K562 (cell line): ENCODE results near the gene ILF2. TPM values are rescaled to one million over a fixed set of nuclear protein-coding genes. Genes with fewer than 3 reads are reported as not detected.

Experiments
- CBX1 ChIP-seq: sonication (generic); IDR thresholded peaks from 2 replicates; pipeline ENCODE4 v1.6.1; 2016; ENCODE audit warnings: antibody characterized with exemption, low read depth, mild to moderate bottlenecking
- EGR1 ChIP-seq: fragments of 450-650 bp; conservative IDR thresholded peaks from 2 replicates; pipeline ENCODE4 v1.6.1; 2017; ENCODE audit warnings: mild to moderate bottlenecking
- EP300 ChIP-seq: IDR thresholded peaks from 2 replicates; pipeline ENCODE4 v1.6.1; 2012; ENCODE audit warnings: low read length, improper control_type of control experiment
- GTF2A2 ChIP-seq: IDR thresholded peaks from 2 replicates; pipeline ENCODE4 v1.6.1; 2016; ENCODE audit warnings: mild to moderate bottlenecking, missing genetic modification characterization, missing compliant biosample characterization
- ILK ChIP-seq: fragments of 450-650 bp; IDR thresholded peaks from 2 replicates; pipeline ENCODE4 v1.6.1; 2016; ENCODE audit warnings: missing genetic modification characterization, low read depth, mild to moderate bottlenecking, missing compliant biosample characterization, moderate library complexity, borderline replicate concordance
- KDM5B ChIP-seq: fragments of 200-600 bp; sonication (generic); IDR thresholded peaks from 2 replicates; pipeline ENCODE4 v1.6.1; 2012; ENCODE audit warnings: low read depth, mild to moderate bottlenecking, moderate library complexity, low read length, control low read depth, inconsistent platforms; ENCODE audit not compliant: insufficient replicate concordance
- LEF1 ChIP-seq: fragments of 450-650 bp; IDR thresholded peaks from 2 replicates; pipeline ENCODE4 v1.6.1; 2016; ENCODE audit warnings: mild to moderate bottlenecking
- MYC ChIP-seq, 2 experiments: fragments of 250-450 bp in 1 of 2; sonication (Bioruptor Pico) in 1 of 2; IDR thresholded peaks; 2 replicates each; pipeline versions ENCODE4 v1.5.1 to v1.6.1; 2012 to 2021; ENCODE audit warnings: low read depth in 2 of 2, borderline replicate concordance in 1 of 2, improper control_type of control experiment in 1 of 2, low read length in 1 of 2, mild to moderate bottlenecking in 1 of 2, moderate library complexity in 1 of 2
- SIN3A ChIP-seq, 2 experiments: fragments of 150-350 bp in 1 of 2; IDR thresholded peaks; 2 replicates each; pipeline ENCODE4 v1.6.1; 2011 to 2016; ENCODE audit warnings: borderline replicate concordance in 2 of 2, low read depth in 2 of 2, low read length in 2 of 2, mild to moderate bottlenecking in 2 of 2, moderate library complexity in 2 of 2; ENCODE audit not compliant: control insufficient read depth in 1 of 2
- STAG1 ChIP-seq: sonication (generic); formaldehyde crosslinking; IDR thresholded peaks from 2 replicates; pipeline ENCODE4 v1.5.0; 2020; ENCODE audit warnings: missing genetic modification reagents, borderline replicate concordance
- TAF9B ChIP-seq: fragments of 450-650 bp; IDR thresholded peaks from 2 replicates; pipeline ENCODE4 v1.6.1; 2018; ENCODE audit warnings: mild to moderate bottlenecking; ENCODE audit not compliant: partially characterized antibody
- TCF7 ChIP-seq: sonication (generic); IDR thresholded peaks from 2 replicates; pipeline ENCODE4 v1.6.1; 2016; ENCODE audit warnings: antibody characterized with exemption, borderline replicate concordance
- YY1 ChIP-seq, 3 experiments: IDR thresholded peaks; 2 replicates each; pipeline ENCODE4 v1.6.1; 2011; ENCODE audit warnings: low read length in 2 of 3, mild to moderate bottlenecking in 2 of 3, moderate library complexity in 2 of 3, borderline replicate concordance in 1 of 3, control low read depth in 1 of 3, low read depth in 1 of 3; ENCODE audit not compliant: insufficient read depth in 3 of 3, insufficient replicate concordance in 2 of 3, control insufficient read depth in 1 of 3, insufficient read length in 1 of 3; ENCODE audit errors: extremely low read depth in 1 of 3
- ZFX ChIP-seq: sonication (generic); formaldehyde crosslinking; IDR thresholded peaks from 2 replicates; pipeline ENCODE4 v1.8.0; 2022; ENCODE audit warnings: mild to moderate bottlenecking, missing genetic modification reagents, moderate library complexity
- polyA plus RNA-seq, 8 experiments: library from polyadenylated mRNA; depleted of rRNA in 4 of 8; stranded (reverse) in 5 of 8; unstranded in 3 of 8; fragments of >200 nt; fragmentation: Nextera tagmentation in 2 of 8; fragmentation: Illumina TruSeq in 1 of 8; extraction: Ambion mirVana in 2 of 8; extraction: Trizol in 1 of 8; gene quantifications; 2 replicates each; pipeline versions ENCODE4 v1.2.1 to v1.2.3, GENCODE V29; 2011 to 2014; ENCODE audit warnings: inconsistent platforms in 1 of 8, missing spikeins in 1 of 8
- total RNA-seq, 7 experiments: library from RNA; depleted of rRNA in 6 of 7; stranded (reverse); fragments of >200 nt in 6 of 7; fragmentation: Illumina TruSeq in 2 of 7; extraction: Trizol in 2 of 7; gene quantifications; 2 replicates each; pipeline versions ENCODE4 v1.2.1 to v1.2.3, GENCODE V29; 2011 to 2021; ENCODE audit warnings: low replicate concordance in 1 of 7
- TF ChIP-seq, protein P1 (sequence below), 2 experiments: fragments of 250-450 bp in 1 of 2; fragments of 450-650 bp in 1 of 2; sonication (Bioruptor Pico) in 1 of 2; IDR thresholded peaks; 2 replicates each; pipeline versions ENCODE4 v1.6.1 to v1.8.0; 2016 to 2021; ENCODE audit warnings: mild to moderate bottlenecking in 2 of 2, moderate library complexity in 2 of 2, missing compliant biosample characterization in 1 of 2, missing genetic modification characterization in 1 of 2
- TF ChIP-seq, protein P2 (sequence below), 2 experiments: fragments of 450-650 bp; IDR thresholded peaks; 2 replicates each; pipeline ENCODE4 v1.6.1; 2018; ENCODE audit warnings: mild to moderate bottlenecking in 2 of 2, low read depth in 1 of 2; ENCODE audit not compliant: partially characterized antibody in 2 of 2
- TF ChIP-seq, protein P3 (sequence below), 2 experiments: fragments of 450-650 bp; IDR thresholded peaks; 2 replicates each; pipeline ENCODE4 v1.6.1; 2016

Gene ILF2
- total and polyA plus RNA-seq, 9 of the 15 experiments (the other 6 are each of a cell fraction or from before 2014, with no cell fraction given) = 282 to 726 (median 474) TPM

DNA sequence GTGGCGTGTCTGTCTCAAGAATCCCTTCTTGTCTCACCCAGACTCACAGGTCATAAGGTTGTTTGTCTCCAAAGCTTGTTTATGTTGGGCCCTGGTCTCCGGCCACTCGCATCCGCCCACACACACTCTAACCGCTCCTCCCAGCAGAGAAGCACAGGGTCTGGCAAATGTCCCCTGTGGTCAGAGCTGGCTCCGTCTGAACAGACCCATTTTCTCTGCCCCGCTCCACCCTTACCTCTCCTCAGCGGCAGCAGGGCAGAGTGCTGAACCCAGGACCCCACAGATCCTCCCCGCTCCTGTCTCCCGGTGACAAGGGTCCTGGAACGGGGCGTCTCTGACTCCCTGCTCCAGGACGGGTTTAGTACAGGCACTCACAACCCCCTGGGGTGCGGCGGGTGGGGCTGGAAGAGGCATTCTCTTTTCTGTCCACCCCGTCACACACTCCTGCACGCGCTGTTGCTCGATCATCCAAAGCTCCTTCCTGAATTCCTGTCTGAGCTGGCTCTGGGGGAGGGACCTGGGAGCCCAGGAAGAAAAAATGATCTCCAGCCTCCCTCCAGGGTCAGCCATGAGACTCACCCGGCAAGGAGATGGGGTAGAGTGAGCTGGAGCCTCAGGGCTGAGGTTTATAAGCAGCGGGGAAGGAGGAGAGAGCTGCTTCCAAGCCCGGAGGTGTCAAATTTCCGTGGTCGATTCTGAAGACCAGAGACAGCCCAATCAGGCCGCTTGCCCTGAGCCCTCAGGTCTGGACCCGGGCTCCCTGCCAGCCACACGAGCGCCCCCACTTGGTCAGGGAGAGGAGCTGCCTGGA is 43.7 kb downstream of the ILF2 start, which contains the start of gene S100A13 (continued):
- TF ChIP-seq, protein P1, sequence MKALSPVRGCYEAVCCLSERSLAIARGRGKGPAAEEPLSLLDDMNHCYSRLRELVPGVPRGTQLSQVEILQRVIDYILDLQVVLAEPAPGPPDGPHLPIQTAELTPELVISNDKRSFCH (CRISPR knock-in tag; IDR thresholded peaks at IDR 0.05) = no peak
- TF ChIP-seq, protein P1 (tag; IDR thresholded peaks at IDR 0.05) = 0 out of 2 replicates have a peak, but pooled peaks have one; percentile 13
- TF ChIP-seq YY1 (IDR thresholded peaks at IDR 0.05; ENCODE audit: borderline replicate concordance in 1 of 3, control insufficient read depth in 1 of 3, extremely low read depth in 1 of 3, insufficient read depth in 3 of 3, insufficient read length in 1 of 3, insufficient replicate concordance in 2 of 3, low read depth in 1 of 3, low read length in 2 of 3) (peak in 2 of 3 experiments; percentile 29 to 55), LEF1 (peak; percentile 58; the same call in 1 of the 2 replicates), STAG1 (CRISPR knock-in tag) (no peak), CBX1 (peak; percentile 11; the same call in 1 of the 2 replicates), GTF2A2 (0 out of 2 replicates have a peak, but pooled peaks have one; percentile 18), EP300 (peak; percentile 31; the same call in 1 of the 2 replicates), EGR1 (peak; percentile 97), ILK (tag) (no peak), TCF7 (no peak), MYC (IDR thresholded peaks at IDR 0.05; ENCODE audit: low read depth, low read length) (no peak), MYC (CRISPR knock-in tag; IDR thresholded peaks at IDR 0.05; ENCODE audit: borderline replicate concordance, low read depth) (0 out of 2 replicates have a peak, but pooled peaks have one; percentile 47), TAF9B (peak; percentile 67), ZFX (peak; percentile 29; the same call in 1 of the 2 replicates), SIN3A (IDR thresholded peaks at IDR 0.05; ENCODE audit: borderline replicate concordance in 2 of 2, control insufficient read depth in 1 of 2, low read depth in 2 of 2, low read length in 2 of 2) (no peak; a peak in 1 of 4 replicates), KDM5B (peak; percentile 99)
- TF ChIP-seq, protein P2, sequence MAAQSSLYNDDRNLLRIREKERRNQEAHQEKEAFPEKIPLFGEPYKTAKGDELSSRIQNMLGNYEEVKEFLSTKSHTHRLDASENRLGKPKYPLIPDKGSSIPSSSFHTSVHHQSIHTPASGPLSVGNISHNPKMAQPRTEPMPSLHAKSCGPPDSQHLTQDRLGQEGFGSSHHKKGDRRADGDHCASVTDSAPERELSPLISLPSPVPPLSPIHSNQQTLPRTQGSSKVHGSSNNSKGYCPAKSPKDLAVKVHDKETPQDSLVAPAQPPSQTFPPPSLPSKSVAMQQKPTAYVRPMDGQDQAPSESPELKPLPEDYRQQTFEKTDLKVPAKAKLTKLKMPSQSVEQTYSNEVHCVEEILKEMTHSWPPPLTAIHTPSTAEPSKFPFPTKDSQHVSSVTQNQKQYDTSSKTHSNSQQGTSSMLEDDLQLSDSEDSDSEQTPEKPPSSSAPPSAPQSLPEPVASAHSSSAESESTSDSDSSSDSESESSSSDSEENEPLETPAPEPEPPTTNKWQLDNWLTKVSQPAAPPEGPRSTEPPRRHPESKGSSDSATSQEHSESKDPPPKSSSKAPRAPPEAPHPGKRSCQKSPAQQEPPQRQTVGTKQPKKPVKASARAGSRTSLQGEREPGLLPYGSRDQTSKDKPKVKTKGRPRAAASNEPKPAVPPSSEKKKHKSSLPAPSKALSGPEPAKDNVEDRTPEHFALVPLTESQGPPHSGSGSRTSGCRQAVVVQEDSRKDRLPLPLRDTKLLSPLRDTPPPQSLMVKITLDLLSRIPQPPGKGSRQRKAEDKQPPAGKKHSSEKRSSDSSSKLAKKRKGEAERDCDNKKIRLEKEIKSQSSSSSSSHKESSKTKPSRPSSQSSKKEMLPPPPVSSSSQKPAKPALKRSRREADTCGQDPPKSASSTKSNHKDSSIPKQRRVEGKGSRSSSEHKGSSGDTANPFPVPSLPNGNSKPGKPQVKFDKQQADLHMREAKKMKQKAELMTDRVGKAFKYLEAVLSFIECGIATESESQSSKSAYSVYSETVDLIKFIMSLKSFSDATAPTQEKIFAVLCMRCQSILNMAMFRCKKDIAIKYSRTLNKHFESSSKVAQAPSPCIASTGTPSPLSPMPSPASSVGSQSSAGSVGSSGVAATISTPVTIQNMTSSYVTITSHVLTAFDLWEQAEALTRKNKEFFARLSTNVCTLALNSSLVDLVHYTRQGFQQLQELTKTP (IDR thresholded peaks at IDR 0.05; ENCODE audit: low read depth in 1 of 2, partially characterized antibody in 2 of 2) = peak in 1 of 2 experiments; percentile 29
- TF ChIP-seq, protein P3, sequence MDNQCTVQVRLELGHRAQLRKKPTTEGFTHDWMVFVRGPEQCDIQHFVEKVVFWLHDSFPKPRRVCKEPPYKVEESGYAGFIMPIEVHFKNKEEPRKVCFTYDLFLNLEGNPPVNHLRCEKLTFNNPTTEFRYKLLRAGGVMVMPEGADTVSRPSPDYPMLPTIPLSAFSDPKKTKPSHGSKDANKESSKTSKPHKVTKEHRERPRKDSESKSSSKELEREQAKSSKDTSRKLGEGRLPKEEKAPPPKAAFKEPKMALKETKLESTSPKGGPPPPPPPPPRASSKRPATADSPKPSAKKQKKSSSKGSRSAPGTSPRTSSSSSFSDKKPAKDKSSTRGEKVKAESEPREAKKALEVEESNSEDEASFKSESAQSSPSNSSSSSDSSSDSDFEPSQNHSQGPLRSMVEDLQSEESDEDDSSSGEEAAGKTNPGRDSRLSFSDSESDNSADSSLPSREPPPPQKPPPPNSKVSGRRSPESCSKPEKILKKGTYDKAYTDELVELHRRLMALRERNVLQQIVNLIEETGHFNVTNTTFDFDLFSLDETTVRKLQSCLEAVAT (IDR thresholded peaks at IDR 0.05) = 0 out of 4 replicates have a peak, but pooled peaks of 1 of the 2 experiments have one; percentile 30
